Right lobe of liver (tissue), 4 donors: ENCODE data around the gene RAB1B.

Experiments
- POLR2A ChIP-seq: fragments of 450-650 bp; IDR thresholded peaks from one replicate; pipeline ENCODE4 v1.6.1; 2017; ENCODE audit warnings: antibody characterized with exemption, mild to moderate bottlenecking
- TF ChIP-seq, protein P1 (sequence below), 4 donors: fragments of 200-600 bp in 3 of 4; fragments of 450-650 bp in 1 of 4; IDR thresholded peaks; one replicate each; pipeline versions ENCODE4 v1.5.1 to v1.8.0; 2016 to 2022; ENCODE audit warnings: antibody characterized with exemption in 4 of 4, mild to moderate bottlenecking in 2 of 4
- donor health status: DM: no; HTN: no; CAD: no.
- donor health status: DM: no; HTN: no; CAD: no.
- donor health status: DM: no; HTN: yes; CAD: no.

DNA sequence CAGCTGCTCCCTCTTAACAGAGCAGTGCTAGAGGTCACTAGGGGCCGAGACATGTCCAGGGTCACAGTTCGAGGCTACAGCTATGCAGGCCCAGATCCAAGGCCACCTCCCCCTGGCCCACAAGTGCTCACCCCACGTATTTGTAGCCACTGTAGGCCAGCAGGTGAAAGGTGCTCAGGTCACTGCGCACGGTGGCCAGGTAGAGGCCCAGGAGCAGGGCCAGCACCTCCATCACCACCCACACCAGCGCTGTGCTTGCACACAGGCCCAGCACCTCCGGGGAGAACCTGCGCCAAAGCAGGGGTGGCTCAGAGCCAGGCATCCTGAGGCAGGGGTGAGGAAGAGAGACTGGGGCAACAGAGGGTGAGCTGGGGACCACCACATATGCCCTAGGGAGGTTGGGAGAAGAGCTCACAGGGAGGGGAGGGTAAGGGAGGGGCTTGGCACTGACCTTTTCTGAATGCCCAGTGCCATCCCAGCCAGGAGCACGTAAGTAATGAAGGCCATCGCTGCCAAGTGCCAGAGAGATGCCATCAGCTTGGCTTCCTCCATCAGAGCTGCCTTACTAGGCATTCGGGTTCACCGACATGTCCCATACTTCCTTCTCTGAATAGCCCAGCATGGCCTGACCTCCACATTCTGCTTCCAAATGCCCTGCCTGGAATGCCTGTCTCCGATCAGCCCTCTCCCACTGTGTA, 17.0 kb downstream of the RAB1B start:
- no peak for TF ChIP-seq POLR2A
- TF ChIP-seq, protein P1, sequence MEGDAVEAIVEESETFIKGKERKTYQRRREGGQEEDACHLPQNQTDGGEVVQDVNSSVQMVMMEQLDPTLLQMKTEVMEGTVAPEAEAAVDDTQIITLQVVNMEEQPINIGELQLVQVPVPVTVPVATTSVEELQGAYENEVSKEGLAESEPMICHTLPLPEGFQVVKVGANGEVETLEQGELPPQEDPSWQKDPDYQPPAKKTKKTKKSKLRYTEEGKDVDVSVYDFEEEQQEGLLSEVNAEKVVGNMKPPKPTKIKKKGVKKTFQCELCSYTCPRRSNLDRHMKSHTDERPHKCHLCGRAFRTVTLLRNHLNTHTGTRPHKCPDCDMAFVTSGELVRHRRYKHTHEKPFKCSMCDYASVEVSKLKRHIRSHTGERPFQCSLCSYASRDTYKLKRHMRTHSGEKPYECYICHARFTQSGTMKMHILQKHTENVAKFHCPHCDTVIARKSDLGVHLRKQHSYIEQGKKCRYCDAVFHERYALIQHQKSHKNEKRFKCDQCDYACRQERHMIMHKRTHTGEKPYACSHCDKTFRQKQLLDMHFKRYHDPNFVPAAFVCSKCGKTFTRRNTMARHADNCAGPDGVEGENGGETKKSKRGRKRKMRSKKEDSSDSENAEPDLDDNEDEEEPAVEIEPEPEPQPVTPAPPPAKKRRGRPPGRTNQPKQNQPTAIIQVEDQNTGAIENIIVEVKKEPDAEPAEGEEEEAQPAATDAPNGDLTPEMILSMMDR (IDR thresholded peaks at IDR 0.05): no peak
